HFFc6 (cell line): Measurements from ENCODE around the gene CD47. TPM values are rescaled to one million over a fixed set of nuclear protein-coding genes. Genes with fewer than 3 reads are reported as not detected.

Experiments
- DNase-seq: peaks from one replicate; pipeline ENCODE4 v3.0.0-alpha.2; 2018
- H3K27ac Mint-ChIP-seq: 2 replicates; pipeline ENCODE4 v1.8.0; 2020; ENCODE audit warnings: mild to moderate bottlenecking, mixed read lengths
- H3K27me3 Mint-ChIP-seq: 2 replicates; pipeline ENCODE4 v1.8.0; 2021; ENCODE audit warnings: mild to moderate bottlenecking, moderate library complexity, mixed read lengths; ENCODE audit not compliant: insufficient read depth
- H3K36me3 Mint-ChIP-seq: 2 replicates; pipeline ENCODE4 v1.8.0; 2021; ENCODE audit warnings: low read depth, mixed read lengths
- H3K4me1 Mint-ChIP-seq: 2 replicates; pipeline ENCODE4 v1.8.0; 2020; ENCODE audit warnings: low read depth, mixed read lengths
- H3K4me3 Mint-ChIP-seq: 2 replicates; pipeline ENCODE4 v1.8.0; 2020; ENCODE audit warnings: mild to moderate bottlenecking, moderate library complexity, mixed read lengths
- H3K9me3 Mint-ChIP-seq: 2 replicates; pipeline ENCODE4 v1.8.0; 2020; ENCODE audit warnings: mild to moderate bottlenecking, mixed read lengths
- CTCF ChIP-seq: fragments of 200-600 bp; sonication (generic); IDR thresholded peaks from 2 replicates; pipeline ENCODE4 v1.5.0; 2021; ENCODE audit warnings: antibody characterized with exemption, mild to moderate bottlenecking
- total RNA-seq, 6 experiments: library from RNA; stranded (reverse); fragmentation: NEBNext Ultra II Directional; extraction: Animal tissue kit (Norgen Biotek cat#: 25700); gene quantifications; 2 replicates in 1 of 6; 3 replicates in 5 of 6; pipeline ENCODE4 v1.2.3, GENCODE V29; 2021

Gene CD47
- total RNA-seq, 6 experiments from 2014 or later, result 68.3 to 89.5 (median 77.1) TPM

- Mint-ChIP-seq H3K4me1 (peaks cover 31% of the 10 kb centered on the region), H3K27ac (no peak overlapping the region), H3K27me3 (no peaks in the 10 kb centered on the region), H3K4me3 (no peak overlapping the region), H3K36me3 (peaks cover 15% of the 10 kb centered on the region), H3K9me3 (no peaks in the 10 kb centered on the region)
- DNase-seq, result no peak
- no peak for TF ChIP-seq CTCF
These were observed 19.5 kb downstream of the CD47 start for GRCh38 chr3:108071368-108071767.

GRCh38 chr3:108070356-108070755 lies 20.5 kb downstream of the CD47 start:
- peaks cover 25% of the 10 kb centered on the region for H3K4me1 Mint-ChIP-seq
- DNase-seq, result no peak
- no peak overlapping the region for H3K27ac Mint-ChIP-seq
- H3K27me3 Mint-ChIP-seq, result no peaks in the 10 kb centered on the region
- no peak for TF ChIP-seq CTCF
- H3K36me3 Mint-ChIP-seq, result peaks cover 22% of the 10 kb centered on the region
- no peaks in the 10 kb centered on the region for H3K9me3 Mint-ChIP-seq
- no peak overlapping the region for H3K4me3 Mint-ChIP-seq

- no peak overlapping the region for H3K27ac Mint-ChIP-seq
- no peak for TF ChIP-seq CTCF
- DNase-seq, result no peak
- H3K27me3 Mint-ChIP-seq, result no peaks in the 10 kb centered on the region
- H3K4me1 Mint-ChIP-seq, result peaks cover 2% of the 10 kb centered on the region
- no peaks in the 10 kb centered on the region for H3K9me3 Mint-ChIP-seq
- H3K4me3 Mint-ChIP-seq, result no peak overlapping the region
- H3K36me3 Mint-ChIP-seq, result peaks cover 34% of the 10 kb centered on the region
These were observed 23.1 kb downstream of the CD47 start for GRCh38 chr3:108067768-108068167.

- Mint-ChIP-seq H3K4me3 (no peak overlapping the region), H3K27me3 (no peaks in the 10 kb centered on the region), H3K4me1 (peaks cover 7% of the 10 kb centered on the region), H3K27ac (no peak overlapping the region), H3K9me3 (no peaks in the 10 kb centered on the region), H3K36me3 (peaks cover 34% of the 10 kb centered on the region)
- DNase-seq, result no peak
- no peak for TF ChIP-seq CTCF
These were observed 25.7 kb downstream of the CD47 start for GRCh38 chr3:108065096-108065495.

GRCh38 chr3:108064293-108064887 lies 26.4 kb downstream of the CD47 start:
- Mint-ChIP-seq H3K36me3 (peaks cover 40% of the 10 kb centered on the region), H3K4me3 (no peak overlapping the region), H3K27ac (no peak overlapping the region), H3K27me3 (no peaks in the 10 kb centered on the region), H3K9me3 (no peaks in the 10 kb centered on the region), H3K4me1 (peaks cover 10% of the 10 kb centered on the region)
- no peak for DNase-seq
- no peak for TF ChIP-seq CTCF

GRCh38 chr3:108062051-108062450 lies 28.8 kb downstream of the CD47 start:
- H3K27ac Mint-ChIP-seq, result no peak overlapping the region

More at GRCh38 chr3:108062051-108062450, 28.8 kb downstream of the CD47 start:
- H3K36me3 Mint-ChIP-seq, result peaks cover 49% of the 10 kb centered on the region
- H3K4me1 Mint-ChIP-seq, result peaks cover 10% of the 10 kb centered on the region
- H3K9me3 Mint-ChIP-seq, result no peaks in the 10 kb centered on the region
- DNase-seq, result no peak
- no peaks in the 10 kb centered on the region for H3K27me3 Mint-ChIP-seq
- H3K4me3 Mint-ChIP-seq, result no peak overlapping the region
- TF ChIP-seq CTCF, result no peak
